C4-2B (cell line): ENCODE data around the gene NAA40.

Experiments used
- H3K27ac ChIP-seq: fragments of 450-650 bp; 2 replicates; pipeline ENCODE4 v1.5.1; 2017
- ZFX ChIP-seq: fragments of 450-650 bp; IDR thresholded peaks from 2 replicates; pipeline ENCODE4 v1.6.1; 2017
- TF ChIP-seq, protein P1 (sequence below): fragments of 450-650 bp; conservative IDR thresholded peaks from 2 replicates; pipeline ENCODE4 v1.5.1; 2017; ENCODE audit warnings: mild to moderate bottlenecking

NAA40 gene

DNA sequence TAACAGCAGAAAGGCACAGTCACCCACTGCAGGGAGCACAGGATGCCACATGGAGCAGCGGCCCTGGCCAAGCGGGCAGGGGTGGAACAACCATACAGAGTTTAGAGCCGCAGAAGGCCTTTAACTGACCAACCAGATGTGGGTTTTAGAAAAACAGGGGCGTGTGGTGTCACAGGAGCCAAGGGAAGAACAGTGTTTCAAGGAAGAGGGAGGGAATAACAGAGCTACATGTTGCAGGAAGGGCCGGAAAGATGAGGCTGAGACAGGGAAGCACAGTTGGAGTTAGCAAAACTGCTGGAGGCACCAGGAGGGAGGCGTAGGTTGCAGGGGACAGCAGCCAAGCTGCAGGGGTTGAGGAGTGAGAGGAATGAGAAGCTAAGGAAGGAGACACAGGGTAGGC, 7.8 kb upstream of the NAA40 start:
- H3K27ac ChIP-seq: no peak overlapping the region
- TF ChIP-seq, protein P1, sequence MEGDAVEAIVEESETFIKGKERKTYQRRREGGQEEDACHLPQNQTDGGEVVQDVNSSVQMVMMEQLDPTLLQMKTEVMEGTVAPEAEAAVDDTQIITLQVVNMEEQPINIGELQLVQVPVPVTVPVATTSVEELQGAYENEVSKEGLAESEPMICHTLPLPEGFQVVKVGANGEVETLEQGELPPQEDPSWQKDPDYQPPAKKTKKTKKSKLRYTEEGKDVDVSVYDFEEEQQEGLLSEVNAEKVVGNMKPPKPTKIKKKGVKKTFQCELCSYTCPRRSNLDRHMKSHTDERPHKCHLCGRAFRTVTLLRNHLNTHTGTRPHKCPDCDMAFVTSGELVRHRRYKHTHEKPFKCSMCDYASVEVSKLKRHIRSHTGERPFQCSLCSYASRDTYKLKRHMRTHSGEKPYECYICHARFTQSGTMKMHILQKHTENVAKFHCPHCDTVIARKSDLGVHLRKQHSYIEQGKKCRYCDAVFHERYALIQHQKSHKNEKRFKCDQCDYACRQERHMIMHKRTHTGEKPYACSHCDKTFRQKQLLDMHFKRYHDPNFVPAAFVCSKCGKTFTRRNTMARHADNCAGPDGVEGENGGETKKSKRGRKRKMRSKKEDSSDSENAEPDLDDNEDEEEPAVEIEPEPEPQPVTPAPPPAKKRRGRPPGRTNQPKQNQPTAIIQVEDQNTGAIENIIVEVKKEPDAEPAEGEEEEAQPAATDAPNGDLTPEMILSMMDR: no peak
- TF ChIP-seq ZFX: no peak

DNA sequence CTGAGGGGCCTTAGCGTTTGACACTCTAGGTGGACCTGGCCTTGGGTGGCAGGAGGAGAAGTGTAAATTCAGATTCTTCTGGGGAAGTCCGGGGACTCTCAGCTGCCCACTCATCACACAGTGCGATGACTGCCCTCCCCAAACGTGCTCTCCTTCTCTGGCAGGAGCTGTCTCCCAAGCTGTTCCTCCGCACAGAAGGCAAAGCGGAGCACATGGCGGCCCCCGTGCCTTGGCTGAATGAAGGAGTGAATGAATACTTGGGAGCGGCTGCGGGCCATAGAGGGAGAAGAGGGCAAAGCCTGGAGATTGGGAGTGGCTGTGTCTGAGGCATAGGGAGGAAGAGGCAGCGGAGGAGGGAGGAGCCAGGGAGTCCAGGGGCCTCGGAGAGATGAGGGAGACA, 6.9 kb upstream of the NAA40 start:
- TF ChIP-seq, protein P1: no peak
- no peak for TF ChIP-seq ZFX
- H3K27ac ChIP-seq: no peak overlapping the region

DNA sequence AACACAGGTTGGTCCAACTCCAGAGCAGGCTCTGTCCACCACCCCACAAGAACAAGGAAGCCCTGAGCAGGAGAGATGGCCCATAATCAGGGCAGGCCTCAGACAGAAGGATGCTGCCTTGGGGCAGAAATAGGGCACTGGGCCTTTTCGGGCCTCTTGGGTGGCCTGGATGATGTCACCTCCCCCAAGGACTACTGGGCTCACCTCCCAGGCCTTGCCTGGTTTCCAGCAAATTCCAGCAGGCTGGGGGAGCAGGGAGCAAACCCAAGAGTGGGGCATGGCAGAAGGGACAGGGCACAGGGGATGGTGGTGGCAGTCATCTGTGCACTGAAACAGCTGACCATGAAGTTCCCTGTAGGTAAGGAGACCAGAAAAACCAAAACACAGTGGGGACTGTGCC, 5.3 kb upstream of the NAA40 start:
- TF ChIP-seq, protein P1: no peak
- TF ChIP-seq ZFX: no peak
- H3K27ac ChIP-seq: no peak overlapping the region

DNA sequence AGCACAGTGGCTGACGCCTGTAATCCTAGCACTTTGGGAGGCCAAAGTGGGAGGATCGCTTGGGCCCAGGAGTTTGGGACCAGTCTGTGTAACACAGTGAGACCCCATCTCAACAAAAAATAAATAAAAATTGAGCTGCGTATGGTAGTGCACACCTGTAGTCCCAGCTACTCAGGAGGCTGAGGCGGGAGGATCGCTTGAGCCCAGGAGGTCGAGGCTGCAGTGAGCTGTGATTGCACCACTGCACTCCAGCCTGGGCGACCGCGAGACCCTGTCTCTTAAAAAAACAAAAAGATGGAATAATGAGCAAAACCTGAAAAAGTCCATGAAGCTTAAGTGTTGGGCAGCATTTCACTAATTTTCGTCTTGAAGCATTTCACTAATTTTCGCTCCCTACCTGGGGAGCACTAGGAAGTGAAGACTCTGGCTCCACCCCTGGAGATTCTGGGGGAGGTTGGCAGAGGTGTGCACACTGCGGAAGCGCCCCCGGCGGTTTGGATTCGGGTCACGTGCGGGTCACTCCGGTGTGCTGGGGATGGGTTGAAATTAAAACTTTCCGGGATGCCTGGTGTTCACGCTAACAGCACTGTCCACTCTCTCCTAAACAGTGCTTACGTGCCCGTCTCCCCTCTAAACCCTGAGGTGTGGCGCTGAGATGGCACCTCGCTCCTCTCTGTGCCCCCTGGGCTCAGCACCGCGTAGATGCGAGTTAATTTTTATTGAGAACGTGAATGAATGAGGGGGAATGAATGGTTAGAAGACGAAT, 906 bp upstream of the NAA40 start:
- H3K27ac ChIP-seq: peak overlapping the region; percentile 72

DNA sequence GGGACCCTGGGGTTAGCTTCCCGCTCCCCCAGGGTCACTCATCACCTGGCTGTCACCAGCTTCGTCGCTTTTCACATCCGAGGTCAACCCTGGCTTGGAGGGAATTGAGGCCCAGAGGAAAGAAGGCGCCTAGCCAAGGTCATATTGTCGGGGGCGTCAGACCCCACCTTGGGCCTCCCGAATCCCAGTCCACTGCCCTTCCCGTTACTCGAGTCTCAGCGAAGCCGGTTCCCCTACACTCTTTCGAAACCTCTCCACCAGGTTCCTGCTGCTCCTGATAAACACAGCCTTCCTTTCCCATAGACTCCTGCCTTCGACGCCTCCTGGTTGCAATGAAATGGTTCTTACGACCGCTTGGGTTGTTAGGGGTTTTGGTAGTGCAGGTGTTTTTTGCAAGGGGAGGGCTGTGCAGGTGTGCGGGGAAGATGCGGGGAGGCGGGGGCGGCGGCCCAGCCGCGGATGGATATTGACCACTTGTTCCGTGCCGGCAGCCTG, 642 bp downstream of the NAA40 start:
- H3K27ac ChIP-seq: peak overlapping the region; percentile 72
- TF ChIP-seq ZFX: no peak
- TF ChIP-seq, protein P1: no peak

More for the DNA sequence above, 906 bp upstream of the NAA40 start:
- no peak for TF ChIP-seq ZFX

DNA sequence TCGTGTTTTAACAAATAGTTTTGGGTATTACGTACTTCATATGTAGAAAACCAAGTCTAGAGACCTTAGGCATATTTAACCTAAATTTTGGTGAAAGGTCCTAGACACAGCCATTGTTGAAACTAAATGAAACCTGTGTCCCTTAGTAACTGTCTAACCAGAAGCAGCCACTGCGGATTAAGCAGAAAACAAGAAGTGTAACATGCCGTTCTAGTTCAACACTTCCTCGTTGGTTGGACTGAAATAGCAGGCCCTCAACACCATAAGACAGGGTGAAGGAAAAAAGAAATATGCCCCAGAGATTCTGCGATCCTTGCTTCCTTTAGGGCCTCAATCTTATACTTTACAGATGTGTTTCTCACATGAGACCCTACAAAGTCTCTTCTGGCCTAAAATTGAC, 2.0 kb downstream of the NAA40 start:
- no peak overlapping the region for H3K27ac ChIP-seq
- TF ChIP-seq, protein P1: no peak
- TF ChIP-seq ZFX: no peak

DNA sequence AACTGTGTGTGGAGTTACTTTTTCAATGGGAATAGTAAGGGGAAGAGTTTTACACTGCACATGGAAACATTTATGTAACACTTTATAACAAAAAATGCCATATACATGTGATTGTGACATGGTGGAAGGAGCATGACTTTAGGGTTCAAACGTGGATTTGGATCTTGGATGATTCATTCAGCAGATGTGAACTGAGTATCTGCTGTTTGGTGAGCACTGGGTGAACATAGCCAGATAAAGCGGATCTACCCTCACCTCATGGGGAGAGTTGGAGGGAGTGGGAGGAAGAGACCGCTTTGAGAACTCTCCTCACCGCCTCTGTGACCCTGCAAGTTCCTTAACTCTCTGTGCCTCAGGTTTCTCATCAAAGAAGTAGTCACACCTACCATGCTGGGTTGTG, 3.1 kb downstream of the NAA40 start:
- TF ChIP-seq, protein P1: no peak
- no peak for TF ChIP-seq ZFX
- H3K27ac ChIP-seq: no peak overlapping the region

DNA sequence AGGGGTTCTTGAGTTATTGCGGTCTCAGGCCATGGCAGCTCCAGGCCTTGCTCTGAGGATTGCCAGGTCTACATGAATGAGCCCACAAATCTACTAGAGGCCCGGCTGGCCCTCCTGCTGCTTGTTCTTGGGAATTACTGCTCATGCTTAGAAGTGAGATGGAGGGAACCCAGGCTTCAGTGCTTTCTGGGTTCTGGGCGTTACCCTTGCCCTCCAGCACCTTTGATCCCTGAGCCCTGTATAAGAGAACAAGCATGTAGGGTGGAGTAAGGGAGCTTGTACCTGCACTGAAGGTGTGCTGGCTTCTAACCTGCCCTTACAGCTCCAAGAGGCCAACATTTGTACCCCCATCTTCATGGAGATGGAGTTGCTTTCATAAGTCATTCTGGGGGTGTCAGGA, 4.0 kb downstream of the NAA40 start:
- H3K27ac ChIP-seq: no peak overlapping the region
- TF ChIP-seq, protein P1: no peak
- no peak for TF ChIP-seq ZFX
